Common myeloid progenitor, CD34-positive (primary cell): ENCODE results near the gene GJD3. TPM values are rescaled to one million over a fixed set of nuclear protein-coding genes. Genes with fewer than 3 reads are reported as not detected.
A peak's percentile ranks its signal among the peaks of the same experiment; 100 is the strongest.
"Not testable (repeated sequence)": the region's sequence is repeated elsewhere in the genome, so short reads cannot be mapped to it uniquely, and the experiment has no call there.

Experiments used
- CTCF ChIA-PET: fragments of 350-600 bp; sonication (Branson Sonifier 250); formaldehyde crosslinking; loops from one replicate; lab custom pipeline; 2021; ENCODE audit warnings: antibody characterized with exemption; lab: Charles Lee
- POLR2A ChIA-PET: fragments of 350-600 bp; sonication (Branson Sonifier 250); formaldehyde crosslinking; loops from one replicate; lab custom pipeline; 2021; ENCODE audit warnings: antibody characterized with exemption; lab: Charles Lee
- DNase-seq, 3 donors: peaks; one replicate each; pipeline versions ENCODE4 v3.0.0 to v3.0.0-alpha.2; 2013
- H3K27ac ChIP-seq, 2 experiments: 1 replicate in 1 of 2; 2 replicates in 1 of 2; pipeline ENCODE4 v1.7.0; 2013; ENCODE audit warnings: inconsistent platforms in 2 of 2, low read length in 2 of 2, mild to moderate bottlenecking in 2 of 2, low read depth in 1 of 2, moderate library complexity in 1 of 2; ENCODE audit not compliant: severe bottlenecking in 2 of 2, insufficient read depth in 1 of 2, poor library complexity in 1 of 2
- H3K27me3 ChIP-seq, 5 experiments: replicated peaks in 2 of 5; 1 replicate in 3 of 5; 2 replicates in 2 of 5; pipeline versions ENCODE4 v1.6.1 to v1.7.0; 2013; ENCODE audit warnings: low read length in 4 of 5, mild to moderate bottlenecking in 2 of 5, moderate library complexity in 2 of 5, inconsistent platforms in 1 of 5; ENCODE audit not compliant: insufficient read depth in 5 of 5, control insufficient read depth in 4 of 5
- H3K36me3 ChIP-seq, 4 experiments: 1 replicate in 2 of 4; 2 replicates in 2 of 4; pipeline versions ENCODE4 v1.6.1 to v1.7.0; 2013; ENCODE audit warnings: low read length in 3 of 4, control low read depth in 1 of 4, mild to moderate bottlenecking in 1 of 4; ENCODE audit not compliant: control insufficient read depth in 4 of 4, insufficient read depth in 4 of 4
- H3K4me1 ChIP-seq, 4 experiments: 1 replicate in 3 of 4; 2 replicates in 1 of 4; pipeline versions ENCODE4 v1.6.1 to v1.7.1; 2013; ENCODE audit warnings: low read length in 3 of 4, mild to moderate bottlenecking in 3 of 4, control low read depth in 1 of 4, inconsistent platforms in 1 of 4, moderate library complexity in 1 of 4; ENCODE audit not compliant: control insufficient read depth in 4 of 4, insufficient read depth in 4 of 4; ENCODE audit errors: control extremely low read depth in 1 of 4
- H3K4me3 ChIP-seq, 7 experiments: 1 replicate in 4 of 7; 2 replicates in 3 of 7; pipeline versions ENCODE4 v1.5.1 to v1.7.0; 2013; ENCODE audit warnings: mild to moderate bottlenecking in 7 of 7, low read length in 6 of 7, moderate library complexity in 6 of 7, inconsistent platforms in 2 of 7, low read depth in 2 of 7, control low read depth in 1 of 7; ENCODE audit not compliant: insufficient read depth in 4 of 7, control insufficient read depth in 1 of 7; ENCODE audit errors: extremely low read depth in 1 of 7
- H3K9me3 ChIP-seq, 5 experiments: 1 replicate in 4 of 5; 2 replicates in 1 of 5; pipeline versions ENCODE4 v1.6.1 to v1.7.1; 2013; ENCODE audit warnings: low read length in 4 of 5, mild to moderate bottlenecking in 2 of 5, inconsistent platforms in 1 of 5, low read depth in 1 of 5, moderate library complexity in 1 of 5; ENCODE audit not compliant: control insufficient read depth in 4 of 5, insufficient read depth in 2 of 5; ENCODE audit errors: control extremely low read depth in 1 of 5
- WGBS: methylation state at CpG from one replicate; pipeline ENCODE4 v1.1.5; 2013; ENCODE audit not compliant: insufficient coverage; 5-methylcytosine and 5-hydroxymethylcytosine counted together
- polyA plus RNA-seq: library from polyadenylated mRNA; unstranded; fragments of 120-200 nt; gene quantifications from one replicate; pipeline ENCODE4 v1.2.1, GENCODE V29; 2013

GJD3 gene, protein sequence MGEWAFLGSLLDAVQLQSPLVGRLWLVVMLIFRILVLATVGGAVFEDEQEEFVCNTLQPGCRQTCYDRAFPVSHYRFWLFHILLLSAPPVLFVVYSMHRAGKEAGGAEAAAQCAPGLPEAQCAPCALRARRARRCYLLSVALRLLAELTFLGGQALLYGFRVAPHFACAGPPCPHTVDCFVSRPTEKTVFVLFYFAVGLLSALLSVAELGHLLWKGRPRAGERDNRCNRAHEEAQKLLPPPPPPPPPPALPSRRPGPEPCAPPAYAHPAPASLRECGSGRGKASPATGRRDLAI
- 0.07 TPM for polyA plus RNA-seq

DNA sequence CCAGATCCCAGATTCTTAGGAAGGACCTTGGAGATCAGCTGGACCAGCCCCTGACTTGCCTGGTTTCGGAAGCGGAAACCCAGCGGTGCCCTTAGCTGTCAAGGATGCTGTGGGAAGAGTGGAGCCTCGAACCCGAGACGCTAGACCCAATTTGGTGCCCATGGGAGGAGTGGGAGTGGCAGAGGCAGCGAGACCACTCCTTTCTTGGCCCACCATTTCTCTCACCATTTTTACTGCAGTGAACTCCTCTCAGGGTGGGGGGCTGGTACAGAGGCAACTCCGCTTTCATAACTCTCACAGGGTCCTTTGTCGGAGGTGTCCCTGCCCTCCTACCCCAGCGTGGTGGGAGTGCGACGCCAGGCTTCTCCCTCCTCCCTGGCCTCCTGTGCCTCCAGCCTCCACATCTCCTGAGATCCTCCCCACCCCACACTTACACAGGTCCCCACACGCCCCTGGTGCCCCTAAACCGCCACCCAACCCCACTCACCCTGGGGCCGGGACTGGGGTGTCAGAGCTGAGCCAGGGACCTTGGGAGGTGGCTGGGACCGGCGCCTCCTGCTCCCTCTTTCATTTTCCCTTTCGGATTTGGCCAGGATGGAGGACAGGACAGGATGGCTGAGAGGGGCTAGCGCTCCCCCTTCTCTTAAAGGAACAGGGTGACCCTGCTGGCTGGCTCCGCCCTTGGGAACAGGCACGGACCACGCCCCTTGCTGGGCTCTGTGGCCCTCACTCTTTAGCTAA, at the start of gene GJD3:
TSS of gene GJD3 (minus strand) at position 617 of the 741 bp plus-strand sequence. CDS start 922 bp downstream, outside the sequence.
- CTCF ChIA-PET: interaction anchor here (1.5 to 32.6 kb wide), 5 partner anchors 9 to 168 kb away, joined by 5 to 1388 read pairs (median 10); partner anchors contain the start of genes CDC6 and RARA
- DNase-seq: no peak
- H3K27me3 ChIP-seq: peaks cover 0 to 30% (median 0%) of the 10 kb centered on the region in 5 experiments
- POLR2A ChIA-PET: no interaction called here
- H3K36me3 ChIP-seq: no peaks in the 10 kb centered on the region
- H3K4me1 ChIP-seq: peaks cover 0 to 30% (median 24%) of the 10 kb centered on the region in 4 experiments
- no peaks in the 10 kb centered on the region for H3K9me3 ChIP-seq
- no peak within 1 kb of the TSS for H3K27ac ChIP-seq
- H3K4me3 ChIP-seq: peak within 1 kb of the TSS in 5 of 7 experiments; percentile 38 to 75 (median 61)
- 93% methylated on average over 21 of the region's 22 CpGs for WGBS

DNA sequence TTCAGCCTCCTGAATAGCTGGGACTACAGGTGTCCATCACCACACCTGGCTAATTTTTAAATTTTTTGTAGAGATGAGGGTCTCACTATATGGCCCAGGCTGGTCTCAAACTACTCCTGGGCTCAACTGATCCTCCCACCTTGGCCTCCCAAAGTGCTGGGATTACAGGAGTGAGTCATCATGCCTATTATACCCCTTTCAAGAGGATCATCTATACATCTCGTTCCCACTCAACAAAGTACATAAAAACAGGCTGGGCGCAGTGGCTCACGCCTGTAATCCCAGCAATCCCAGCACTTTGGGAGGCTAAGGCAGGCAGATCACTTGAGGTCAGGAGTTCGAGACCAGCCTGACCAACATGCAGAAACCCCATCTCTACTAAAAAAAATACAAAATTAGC, 49.8 kb upstream of the GJD3 start:
- POLR2A ChIA-PET, H3K9me3 ChIP-seq, DNase-seq, H3K4me3 ChIP-seq, H3K27me3 ChIP-seq, H3K27ac ChIP-seq: not testable (repeated sequence)
- peaks cover 2 to 54% (median 14%) of the 10 kb centered on the region in 4 experiments for H3K36me3 ChIP-seq
- CTCF ChIA-PET: interaction anchor here (0.9 to 8.2 kb wide), 8 partner anchors 10 to 212 kb away, joined by 3 to 51 read pairs (median 6); partner anchors contain the start of gene CCR7
- 100% methylated on average over 3 of the region's 4 CpGs for WGBS
- H3K4me1 ChIP-seq: peaks cover 9 to 33% (median 22%) of the 10 kb centered on the region in 4 experiments

DNA sequence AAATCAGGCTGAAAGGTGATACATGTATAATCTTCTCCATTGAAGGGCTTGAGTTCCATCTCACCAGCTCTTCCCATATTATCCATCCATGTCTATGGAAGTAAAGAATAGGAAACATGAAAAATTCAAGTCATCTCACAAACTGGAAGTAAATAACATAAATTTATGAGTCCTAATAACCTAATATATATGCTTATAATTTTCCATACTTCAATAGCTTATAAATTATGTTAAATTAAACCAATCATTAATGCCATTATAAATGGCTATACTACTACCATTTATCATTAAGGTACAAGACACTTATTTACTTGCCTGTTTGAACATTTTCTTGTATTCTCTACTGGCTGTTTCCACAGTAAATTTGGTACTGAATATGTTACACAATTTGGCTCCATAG, 48.3 kb upstream of the GJD3 start:
- no peak overlapping the region for H3K27ac ChIP-seq
- CTCF ChIA-PET: interaction anchor here (0.8 to 8.2 kb wide), 8 partner anchors 13 to 147 kb away, joined by 3 to 51 read pairs (median 6); no protein-coding TSS in a partner anchor
- H3K4me3 ChIP-seq: no peak overlapping the region
- peaks cover 5 to 21% (median 14%) of the 10 kb centered on the region in 4 experiments for H3K4me1 ChIP-seq
- POLR2A ChIA-PET: no interaction called here
- no peaks in the 10 kb centered on the region for H3K9me3 ChIP-seq
- H3K27me3 ChIP-seq: no peaks in the 10 kb centered on the region
- DNase-seq: no peak
- peaks cover 2 to 64% (median 16%) of the 10 kb centered on the region in 4 experiments for H3K36me3 ChIP-seq

DNA sequence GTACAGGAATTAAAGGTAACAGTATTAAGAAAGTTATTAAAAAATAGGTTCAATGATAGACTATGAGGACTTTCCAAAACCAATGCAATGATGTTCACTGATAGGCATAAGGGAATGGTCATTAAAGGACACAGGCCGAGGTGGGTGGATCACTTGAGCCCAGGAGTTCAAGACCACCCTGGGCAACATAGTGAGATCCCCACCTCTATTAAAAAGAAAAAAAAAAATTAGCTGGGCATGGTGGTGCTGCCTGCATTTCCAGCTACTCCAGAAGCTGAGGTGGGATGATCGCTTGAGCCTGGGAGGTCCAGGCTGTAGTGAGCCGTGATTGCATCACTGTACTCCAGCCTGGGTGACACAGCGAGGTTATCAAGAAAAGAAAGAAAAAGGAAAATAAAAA, 47.3 kb upstream of the GJD3 start:
- ChIA-PET POLR2A (no interaction called here), CTCF (interaction anchor here (0.8 to 8.2 kb wide), 8 partner anchors 12 to 148 kb away, joined by 3 to 51 read pairs (median 6); no protein-coding TSS in a partner anchor)
- Histone ChIP-seq H3K4me1 (peaks cover 2 to 14% (median 9%) of the 10 kb centered on the region in 4 experiments), H3K27me3 (no peaks in the 10 kb centered on the region), H3K4me3 (no peak overlapping the region), H3K9me3 (no peaks in the 10 kb centered on the region), H3K27ac (no peak overlapping the region), H3K36me3 (peaks cover 2 to 73% (median 17%) of the 10 kb centered on the region in 4 experiments)
- 100% methylated on average over 3 of the region's 4 CpGs for WGBS
- no peak for DNase-seq

DNA sequence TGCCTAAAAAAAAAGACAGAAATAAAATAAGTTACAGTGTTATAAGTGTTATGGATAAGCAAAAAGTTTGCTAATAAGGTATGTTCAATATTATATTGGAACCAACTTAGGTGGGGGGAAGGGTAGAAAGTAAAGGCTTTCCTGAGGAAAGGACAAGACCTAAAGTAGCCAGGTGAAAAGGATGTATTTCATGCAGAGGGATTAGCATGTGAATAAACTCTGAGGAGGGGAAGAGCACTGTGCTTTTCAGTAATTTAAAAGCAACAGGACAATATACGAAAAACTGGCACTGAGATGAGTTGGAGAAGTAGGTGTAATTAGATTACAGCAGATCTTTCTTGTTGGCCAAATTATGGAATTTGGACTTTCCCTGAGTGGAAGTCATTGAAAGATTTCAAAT, 45.5 kb upstream of the GJD3 start:
- Histone ChIP-seq H3K4me3 (no peak overlapping the region), H3K36me3 (peaks cover 5 to 74% (median 20%) of the 10 kb centered on the region in 4 experiments), H3K27me3 (no peaks in the 10 kb centered on the region), H3K9me3 (no peaks in the 10 kb centered on the region), H3K27ac (no peak overlapping the region), H3K4me1 (no peaks in the 10 kb centered on the region)
- DNase-seq: no peak
- CTCF ChIA-PET: interaction anchor here (1.0 to 8.2 kb wide), 8 partner anchors 10 to 55 kb away, joined by 3 to 51 read pairs (median 4); no protein-coding TSS in a partner anchor
- POLR2A ChIA-PET: no interaction called here
- 100% methylated on average over 1 of the region's 1 CpG for WGBS

DNA sequence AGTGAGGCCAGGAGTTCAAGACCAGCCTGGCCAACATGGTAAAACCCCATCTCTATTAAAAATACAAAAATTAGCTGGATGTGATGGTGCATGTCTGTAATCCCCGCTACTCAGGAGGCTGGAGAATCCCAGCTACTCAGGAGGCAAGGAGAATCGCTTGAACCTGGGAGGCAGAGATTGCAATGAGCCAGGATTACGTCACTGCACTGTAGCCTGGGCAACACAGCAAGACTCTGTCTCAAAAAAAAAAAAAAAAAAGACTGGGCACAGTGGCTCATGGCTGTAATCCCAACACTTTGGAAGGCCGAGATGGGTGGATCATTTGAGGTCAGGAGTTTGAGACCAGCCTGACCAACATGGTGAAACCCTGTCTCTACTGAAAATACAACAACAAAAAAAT, 45.0 kb upstream of the GJD3 start:
- not testable (repeated sequence) for H3K27me3 ChIP-seq, H3K9me3 ChIP-seq, DNase-seq, H3K4me3 ChIP-seq, H3K4me1 ChIP-seq, H3K27ac ChIP-seq
- peaks cover 5 to 79% (median 22%) of the 10 kb centered on the region in 4 experiments for H3K36me3 ChIP-seq
- ChIA-PET CTCF (interaction anchor here (0.6 to 2.8 kb wide), 8 partner anchors 17 to 103 kb away, joined by 3 to 9 read pairs (median 3); no protein-coding TSS in a partner anchor), POLR2A (interaction anchor here (0.7 kb wide), 1 partner anchor 1309 kb away, joined by 3 read pairs; no protein-coding TSS in a partner anchor)
- 100% methylated on average over 2 of the region's 4 CpGs for WGBS
